DOHH2 (cell line): ENCODE data around the gene WDR87.

Source experiments
- H3F3A ChIP-seq: fragments of 200-600 bp; sonication (generic), shearing (Covaris generic); 2 replicates; pipeline ENCODE4 v1.6.0; 2016; ENCODE audit warnings: antibody characterized with exemption, mild to moderate bottlenecking; ENCODE audit not compliant: control insufficient read depth, insufficient read depth
- H3K27ac ChIP-seq: fragments of 200-600 bp; sonication (generic); 2 replicates; pipeline ENCODE4 v1.5.1; 2014; ENCODE audit warnings: low read depth, mild to moderate bottlenecking, low read length, moderate library complexity
- H3K27me3 ChIP-seq: fragments of 200-600 bp; sonication (generic); 2 replicates; pipeline ENCODE4 v1.6.1; 2014; ENCODE audit warnings: mild to moderate bottlenecking, low read length, mixed read lengths; ENCODE audit not compliant: control insufficient read depth
- H3K36me3 ChIP-seq: fragments of 200-600 bp; sonication (generic); 2 replicates; pipeline ENCODE4 v1.6.1; 2014; ENCODE audit warnings: mild to moderate bottlenecking, low read length, moderate library complexity, mixed read lengths; ENCODE audit not compliant: control insufficient read depth
- H3K4me1 ChIP-seq: fragments of 200-600 bp; sonication (generic); 2 replicates; pipeline ENCODE4 v1.6.1; 2014; ENCODE audit warnings: mild to moderate bottlenecking, low read length, mixed read lengths; ENCODE audit not compliant: control insufficient read depth
- H3K4me2 ChIP-seq: fragments of 200-600 bp; sonication (generic); 2 replicates; pipeline ENCODE4 v1.6.0; 2014; ENCODE audit warnings: mild to moderate bottlenecking, low read length, moderate library complexity
- H3K4me3 ChIP-seq: fragments of 200-600 bp; sonication (generic); 2 replicates; pipeline ENCODE4 v1.5.1; 2014; ENCODE audit warnings: mild to moderate bottlenecking, low read length, mixed read lengths
- H3K79me2 ChIP-seq: fragments of 200-600 bp; sonication (generic); 2 replicates; pipeline ENCODE4 v1.6.1; 2014; ENCODE audit warnings: mild to moderate bottlenecking, low read length, mixed read lengths; ENCODE audit not compliant: control insufficient read depth
- H3K9me2 ChIP-seq: fragments of 200-600 bp; sonication (generic); replicated peaks from 2 replicates; pipeline ENCODE4 v1.6.1; 2014; ENCODE audit warnings: mild to moderate bottlenecking, low read length, mixed read lengths; ENCODE audit not compliant: control insufficient read depth
- H3K9me3 ChIP-seq: fragments of 200-600 bp; sonication (generic); 2 replicates; pipeline ENCODE4 v1.6.1; 2014; ENCODE audit warnings: antibody characterized with exemption, low read length, mixed read lengths; ENCODE audit not compliant: control insufficient read depth, insufficient read depth
- H4K20me1 ChIP-seq: fragments of 200-600 bp; sonication (generic); 2 replicates; pipeline ENCODE4 v1.6.0; 2014; ENCODE audit warnings: low read depth, mild to moderate bottlenecking, antibody characterized with exemption, low read length, moderate library complexity; ENCODE audit not compliant: control insufficient read depth, insufficient read depth
- EZH2phosphoT487 ChIP-seq: fragments of 200-600 bp; sonication (generic); IDR thresholded peaks from 2 replicates; pipeline ENCODE4 v1.6.1; 2017; ENCODE audit warnings: borderline replicate concordance, mild to moderate bottlenecking, antibody characterized with exemption, low read length, moderate library complexity, mixed read lengths
- TF ChIP-seq, protein P1 (sequence below): fragments of 200-600 bp; sonication (generic); IDR thresholded peaks from one replicate; pipeline ENCODE4 v1.5.1; 2014; ENCODE audit warnings: antibody characterized with exemption, mild to moderate bottlenecking, low read depth, low read length; ENCODE audit not compliant: poor library complexity, severe bottlenecking

The WDR87 gene

DNA sequence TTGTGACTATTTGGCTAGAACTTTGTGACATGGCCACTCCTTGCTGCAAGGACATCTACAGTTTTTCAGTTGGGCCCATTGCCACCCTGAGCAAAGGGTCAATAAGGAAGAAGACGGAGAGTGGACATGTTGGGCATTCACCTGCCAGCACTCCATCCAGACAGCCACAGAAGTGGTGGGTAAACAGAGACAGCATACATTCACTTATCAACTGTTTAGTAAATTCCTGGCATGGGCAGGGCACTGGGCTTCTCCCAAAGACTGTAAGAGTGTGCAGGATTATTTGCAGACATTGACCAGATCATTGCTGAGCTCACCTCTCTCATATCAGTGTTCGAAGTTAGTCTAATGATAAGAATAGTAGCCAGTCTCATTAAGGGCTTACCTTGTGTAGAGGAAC, 29.8 kb upstream of the WDR87 start:
- TF ChIP-seq, protein P1, sequence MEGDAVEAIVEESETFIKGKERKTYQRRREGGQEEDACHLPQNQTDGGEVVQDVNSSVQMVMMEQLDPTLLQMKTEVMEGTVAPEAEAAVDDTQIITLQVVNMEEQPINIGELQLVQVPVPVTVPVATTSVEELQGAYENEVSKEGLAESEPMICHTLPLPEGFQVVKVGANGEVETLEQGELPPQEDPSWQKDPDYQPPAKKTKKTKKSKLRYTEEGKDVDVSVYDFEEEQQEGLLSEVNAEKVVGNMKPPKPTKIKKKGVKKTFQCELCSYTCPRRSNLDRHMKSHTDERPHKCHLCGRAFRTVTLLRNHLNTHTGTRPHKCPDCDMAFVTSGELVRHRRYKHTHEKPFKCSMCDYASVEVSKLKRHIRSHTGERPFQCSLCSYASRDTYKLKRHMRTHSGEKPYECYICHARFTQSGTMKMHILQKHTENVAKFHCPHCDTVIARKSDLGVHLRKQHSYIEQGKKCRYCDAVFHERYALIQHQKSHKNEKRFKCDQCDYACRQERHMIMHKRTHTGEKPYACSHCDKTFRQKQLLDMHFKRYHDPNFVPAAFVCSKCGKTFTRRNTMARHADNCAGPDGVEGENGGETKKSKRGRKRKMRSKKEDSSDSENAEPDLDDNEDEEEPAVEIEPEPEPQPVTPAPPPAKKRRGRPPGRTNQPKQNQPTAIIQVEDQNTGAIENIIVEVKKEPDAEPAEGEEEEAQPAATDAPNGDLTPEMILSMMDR, result no peak
- TF ChIP-seq EZH2phosphoT487, result no peak
- H3K4me3 ChIP-seq, result no peak overlapping the region
- no peaks in the 10 kb centered on the region for H4K20me1 ChIP-seq
- no peak overlapping the region for H3K4me2 ChIP-seq
- peaks cover 11% of the 10 kb centered on the region for H3F3A ChIP-seq
- no peak overlapping the region for H3K27ac ChIP-seq
- H3K36me3 ChIP-seq, result peaks cover 38% of the 10 kb centered on the region
- peaks cover 87% of the 10 kb centered on the region for H3K79me2 ChIP-seq
- no peaks in the 10 kb centered on the region for H3K9me2 ChIP-seq
- peaks cover 55% of the 10 kb centered on the region for H3K4me1 ChIP-seq
- no peaks in the 10 kb centered on the region for H3K27me3 ChIP-seq
- no peaks in the 10 kb centered on the region for H3K9me3 ChIP-seq

DNA sequence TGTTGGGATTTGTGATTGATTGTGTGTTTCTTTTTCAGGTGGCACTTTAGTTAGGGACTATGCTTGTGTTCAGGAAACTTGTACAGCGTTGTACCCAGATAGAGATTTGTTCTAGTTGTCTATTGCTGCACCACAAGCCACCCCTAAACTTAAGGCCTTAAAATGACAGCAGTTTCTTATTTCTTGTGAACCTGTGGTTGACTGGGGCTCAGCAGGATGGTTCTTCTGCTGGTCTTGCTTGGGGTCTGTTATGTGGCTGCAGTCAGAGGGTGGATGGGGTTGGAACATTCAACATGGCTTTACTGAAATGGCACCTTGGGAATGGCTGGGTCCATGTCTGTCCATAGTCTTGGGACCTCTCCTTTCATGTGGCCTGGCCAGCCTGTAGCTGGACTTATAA, 28.9 kb upstream of the WDR87 start:
- no peaks in the 10 kb centered on the region for H3K9me2 ChIP-seq
- peaks cover 46% of the 10 kb centered on the region for H3K36me3 ChIP-seq
- no peaks in the 10 kb centered on the region for H3K9me3 ChIP-seq
- no peaks in the 10 kb centered on the region for H3K27me3 ChIP-seq
- no peak overlapping the region for H3K27ac ChIP-seq
- peaks cover 12% of the 10 kb centered on the region for H3F3A ChIP-seq
- H3K4me3 ChIP-seq, result no peak overlapping the region
- H3K4me2 ChIP-seq, result no peak overlapping the region
- H3K4me1 ChIP-seq, result peaks cover 63% of the 10 kb centered on the region
- TF ChIP-seq EZH2phosphoT487, result no peak
- TF ChIP-seq, protein P1, result no peak
- no peaks in the 10 kb centered on the region for H4K20me1 ChIP-seq
- peaks cover 87% of the 10 kb centered on the region for H3K79me2 ChIP-seq

- no peak overlapping the region for H3K27ac ChIP-seq
Observed at GRCh38 chr19:37933937-37934358, 27.6 kb upstream of the WDR87 start.

More at GRCh38 chr19:37933937-37934358, 27.6 kb upstream of the WDR87 start:
- H3F3A ChIP-seq, result peaks cover 15% of the 10 kb centered on the region
- no peaks in the 10 kb centered on the region for H3K27me3 ChIP-seq
- no peaks in the 10 kb centered on the region for H3K9me3 ChIP-seq
- no peaks in the 10 kb centered on the region for H4K20me1 ChIP-seq
- no peak overlapping the region for H3K4me3 ChIP-seq
- peaks cover 77% of the 10 kb centered on the region for H3K4me1 ChIP-seq
- H3K36me3 ChIP-seq, result peaks cover 46% of the 10 kb centered on the region
- H3K4me2 ChIP-seq, result no peak overlapping the region
- TF ChIP-seq, protein P1, result no peak
- no peak for TF ChIP-seq EZH2phosphoT487
- peaks cover 88% of the 10 kb centered on the region for H3K79me2 ChIP-seq
- no peaks in the 10 kb centered on the region for H3K9me2 ChIP-seq
